ENCODE measurements around the gene HEATR5A.

DNA sequence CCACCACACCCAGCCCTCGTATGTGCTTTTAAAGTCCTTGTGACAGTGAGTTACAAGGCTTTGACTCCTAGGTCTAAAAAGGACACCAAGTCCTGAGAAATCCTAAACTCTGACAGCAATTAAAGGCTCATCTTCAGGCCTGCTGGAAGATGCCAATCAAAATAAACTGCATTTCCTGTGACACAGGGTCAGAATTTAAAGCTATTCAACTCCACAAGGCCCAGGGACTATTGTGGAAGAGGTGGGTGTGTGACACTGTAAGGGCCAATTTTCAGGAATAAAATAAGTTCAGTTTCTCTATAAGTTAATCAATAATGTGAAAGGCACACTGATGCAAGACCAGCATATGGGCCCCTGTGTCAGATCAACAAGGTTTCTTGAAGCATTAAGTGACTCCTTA lies 143.3 kb downstream of the HEATR5A start:
- TF ChIP-seq, protein P1, sequence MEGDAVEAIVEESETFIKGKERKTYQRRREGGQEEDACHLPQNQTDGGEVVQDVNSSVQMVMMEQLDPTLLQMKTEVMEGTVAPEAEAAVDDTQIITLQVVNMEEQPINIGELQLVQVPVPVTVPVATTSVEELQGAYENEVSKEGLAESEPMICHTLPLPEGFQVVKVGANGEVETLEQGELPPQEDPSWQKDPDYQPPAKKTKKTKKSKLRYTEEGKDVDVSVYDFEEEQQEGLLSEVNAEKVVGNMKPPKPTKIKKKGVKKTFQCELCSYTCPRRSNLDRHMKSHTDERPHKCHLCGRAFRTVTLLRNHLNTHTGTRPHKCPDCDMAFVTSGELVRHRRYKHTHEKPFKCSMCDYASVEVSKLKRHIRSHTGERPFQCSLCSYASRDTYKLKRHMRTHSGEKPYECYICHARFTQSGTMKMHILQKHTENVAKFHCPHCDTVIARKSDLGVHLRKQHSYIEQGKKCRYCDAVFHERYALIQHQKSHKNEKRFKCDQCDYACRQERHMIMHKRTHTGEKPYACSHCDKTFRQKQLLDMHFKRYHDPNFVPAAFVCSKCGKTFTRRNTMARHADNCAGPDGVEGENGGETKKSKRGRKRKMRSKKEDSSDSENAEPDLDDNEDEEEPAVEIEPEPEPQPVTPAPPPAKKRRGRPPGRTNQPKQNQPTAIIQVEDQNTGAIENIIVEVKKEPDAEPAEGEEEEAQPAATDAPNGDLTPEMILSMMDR (IDR thresholded peaks at IDR 0.05; ENCODE audit: low read length): no peak
- no peak for TF ChIP-seq EZH2 (IDR thresholded peaks at IDR 0.05; ENCODE audit: borderline replicate concordance, low read length)
